ENCODE data around the gene EEFSEC.

DNA sequence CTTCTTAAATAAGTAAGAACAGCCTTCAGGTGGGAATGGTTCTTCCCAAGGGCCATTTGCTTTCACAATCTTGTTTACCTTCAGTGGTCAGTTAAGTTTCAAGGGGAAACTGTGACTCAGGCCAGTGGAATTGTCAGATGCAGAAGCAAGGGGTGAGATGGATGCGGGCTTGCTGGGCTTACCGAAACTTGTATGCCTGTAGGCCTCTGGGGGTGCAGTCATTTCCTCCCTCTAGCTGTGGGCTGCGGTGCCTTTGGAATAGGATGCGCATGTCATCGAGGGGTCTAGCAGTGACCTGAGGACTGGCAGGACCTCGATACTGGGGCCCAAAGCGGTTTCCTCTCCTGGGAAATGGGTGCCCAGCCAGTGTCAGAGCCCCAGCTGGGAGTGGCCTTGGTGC, 121.6 kb downstream of the EEFSEC start:
- TF ChIP-seq, protein P1, sequence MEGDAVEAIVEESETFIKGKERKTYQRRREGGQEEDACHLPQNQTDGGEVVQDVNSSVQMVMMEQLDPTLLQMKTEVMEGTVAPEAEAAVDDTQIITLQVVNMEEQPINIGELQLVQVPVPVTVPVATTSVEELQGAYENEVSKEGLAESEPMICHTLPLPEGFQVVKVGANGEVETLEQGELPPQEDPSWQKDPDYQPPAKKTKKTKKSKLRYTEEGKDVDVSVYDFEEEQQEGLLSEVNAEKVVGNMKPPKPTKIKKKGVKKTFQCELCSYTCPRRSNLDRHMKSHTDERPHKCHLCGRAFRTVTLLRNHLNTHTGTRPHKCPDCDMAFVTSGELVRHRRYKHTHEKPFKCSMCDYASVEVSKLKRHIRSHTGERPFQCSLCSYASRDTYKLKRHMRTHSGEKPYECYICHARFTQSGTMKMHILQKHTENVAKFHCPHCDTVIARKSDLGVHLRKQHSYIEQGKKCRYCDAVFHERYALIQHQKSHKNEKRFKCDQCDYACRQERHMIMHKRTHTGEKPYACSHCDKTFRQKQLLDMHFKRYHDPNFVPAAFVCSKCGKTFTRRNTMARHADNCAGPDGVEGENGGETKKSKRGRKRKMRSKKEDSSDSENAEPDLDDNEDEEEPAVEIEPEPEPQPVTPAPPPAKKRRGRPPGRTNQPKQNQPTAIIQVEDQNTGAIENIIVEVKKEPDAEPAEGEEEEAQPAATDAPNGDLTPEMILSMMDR (IDR thresholded peaks at IDR 0.05; ENCODE audit: insufficient read depth, low read length), result no peak
- TF ChIP-seq, protein P2, sequence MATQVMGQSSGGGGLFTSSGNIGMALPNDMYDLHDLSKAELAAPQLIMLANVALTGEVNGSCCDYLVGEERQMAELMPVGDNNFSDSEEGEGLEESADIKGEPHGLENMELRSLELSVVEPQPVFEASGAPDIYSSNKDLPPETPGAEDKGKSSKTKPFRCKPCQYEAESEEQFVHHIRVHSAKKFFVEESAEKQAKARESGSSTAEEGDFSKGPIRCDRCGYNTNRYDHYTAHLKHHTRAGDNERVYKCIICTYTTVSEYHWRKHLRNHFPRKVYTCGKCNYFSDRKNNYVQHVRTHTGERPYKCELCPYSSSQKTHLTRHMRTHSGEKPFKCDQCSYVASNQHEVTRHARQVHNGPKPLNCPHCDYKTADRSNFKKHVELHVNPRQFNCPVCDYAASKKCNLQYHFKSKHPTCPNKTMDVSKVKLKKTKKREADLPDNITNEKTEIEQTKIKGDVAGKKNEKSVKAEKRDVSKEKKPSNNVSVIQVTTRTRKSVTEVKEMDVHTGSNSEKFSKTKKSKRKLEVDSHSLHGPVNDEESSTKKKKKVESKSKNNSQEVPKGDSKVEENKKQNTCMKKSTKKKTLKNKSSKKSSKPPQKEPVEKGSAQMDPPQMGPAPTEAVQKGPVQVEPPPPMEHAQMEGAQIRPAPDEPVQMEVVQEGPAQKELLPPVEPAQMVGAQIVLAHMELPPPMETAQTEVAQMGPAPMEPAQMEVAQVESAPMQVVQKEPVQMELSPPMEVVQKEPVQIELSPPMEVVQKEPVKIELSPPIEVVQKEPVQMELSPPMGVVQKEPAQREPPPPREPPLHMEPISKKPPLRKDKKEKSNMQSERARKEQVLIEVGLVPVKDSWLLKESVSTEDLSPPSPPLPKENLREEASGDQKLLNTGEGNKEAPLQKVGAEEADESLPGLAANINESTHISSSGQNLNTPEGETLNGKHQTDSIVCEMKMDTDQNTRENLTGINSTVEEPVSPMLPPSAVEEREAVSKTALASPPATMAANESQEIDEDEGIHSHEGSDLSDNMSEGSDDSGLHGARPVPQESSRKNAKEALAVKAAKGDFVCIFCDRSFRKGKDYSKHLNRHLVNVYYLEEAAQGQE (IDR thresholded peaks at IDR 0.05; ENCODE audit: insufficient replicate concordance, low read depth), result no peak
- no peak for TF ChIP-seq SPI1 (IDR thresholded peaks at IDR 0.05; ENCODE audit: borderline replicate concordance, low read depth)
- no peak for TF ChIP-seq GABPA (IDR thresholded peaks at IDR 0.05; ENCODE audit: low read depth)
- TF ChIP-seq POLR2AphosphoS5 (IDR thresholded peaks at IDR 0.05; ENCODE audit: low read depth), result no peak

Data from HL-60 (cell line).